Measurements from ENCODE around the gene GALNT17.

GALNT17 gene

DNA sequence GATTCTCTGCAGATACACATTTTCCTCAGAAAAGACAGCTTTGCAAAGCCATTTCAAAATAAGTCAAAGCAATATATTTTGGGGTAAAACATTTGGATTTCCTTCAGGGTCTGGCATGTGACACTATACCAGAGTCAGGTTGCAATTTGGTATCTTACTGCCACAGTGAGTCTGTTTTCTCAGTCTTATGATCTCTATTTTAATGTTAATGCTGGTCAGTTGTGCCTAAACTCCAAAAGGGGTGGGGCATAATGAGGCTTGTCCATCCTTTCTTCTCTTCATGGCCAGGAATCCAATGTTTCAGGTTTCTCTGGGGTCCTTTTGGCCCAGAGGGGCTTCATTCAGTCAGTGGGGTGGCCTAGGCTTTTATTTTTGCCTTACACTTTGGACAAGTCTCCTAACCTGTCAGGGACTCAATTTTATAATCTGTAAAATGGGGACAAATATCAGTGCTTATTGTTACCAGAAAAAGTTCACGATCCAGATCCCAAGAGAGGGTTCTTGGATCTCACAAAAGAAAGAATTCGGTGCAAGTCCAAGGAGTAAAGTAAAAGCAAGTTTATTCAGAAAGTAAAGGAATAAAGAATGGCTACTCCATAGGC is 341.5 kb downstream of the GALNT17 start:
- Histone ChIP-seq H3K36me3 (ENCODE audit: control insufficient read depth in 2 of 2, insufficient read depth in 2 of 2, low read length in 2 of 2) (no peaks in the 10 kb centered on the region), H3K4me1 (ENCODE audit: control insufficient read depth in 2 of 2, insufficient read depth in 2 of 2, low read length in 2 of 2) (no peaks in the 10 kb centered on the region), H3K27ac (ENCODE audit: low read depth in 2 of 2, low read length in 2 of 2) (no peak overlapping the region), H3K4me3 (ENCODE audit: low read length in 2 of 2) (no peak overlapping the region), H3K9me3 (ENCODE audit: control insufficient read depth in 2 of 2, low read length in 2 of 2) (no peaks in the 10 kb centered on the region), H3K9ac (ENCODE audit: low read depth in 1 of 2, low read length in 2 of 2) (no peak overlapping the region), H3K27me3 (ENCODE audit: control insufficient read depth in 2 of 2, insufficient read depth in 2 of 2, low read length in 2 of 2) (no peaks in the 10 kb centered on the region)

DNA sequence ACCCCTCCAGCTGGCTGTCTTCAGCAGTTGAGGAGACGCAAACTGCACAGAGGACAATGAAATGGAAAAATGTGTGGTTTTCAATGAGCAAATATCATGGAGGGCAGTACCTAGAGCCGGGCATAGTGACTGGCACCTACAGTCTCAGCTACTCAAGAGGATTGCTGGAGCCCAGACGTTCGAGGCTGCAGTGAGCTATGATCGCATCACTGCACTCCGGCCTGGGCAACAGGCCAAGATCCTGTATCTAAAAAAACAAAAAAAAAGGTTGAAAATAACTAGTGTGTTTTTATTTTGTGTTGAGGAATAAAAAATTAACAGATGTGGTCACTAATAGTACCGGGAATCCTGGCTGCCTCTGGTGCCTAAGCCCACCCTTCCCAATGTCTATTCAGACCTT is 345.5 kb downstream of the GALNT17 start:
- Histone ChIP-seq H3K9ac (ENCODE audit: low read depth in 1 of 2, low read length in 2 of 2) (no peak overlapping the region), H3K4me1 (ENCODE audit: control insufficient read depth in 2 of 2, insufficient read depth in 2 of 2, low read length in 2 of 2) (no peaks in the 10 kb centered on the region), H3K27ac (ENCODE audit: low read depth in 2 of 2, low read length in 2 of 2) (no peak overlapping the region), H3K9me3 (ENCODE audit: control insufficient read depth in 2 of 2, low read length in 2 of 2) (peaks cover 0 to 2% of the 10 kb centered on the region in 2 donors), H3K27me3 (ENCODE audit: control insufficient read depth in 2 of 2, insufficient read depth in 2 of 2, low read length in 2 of 2) (no peaks in the 10 kb centered on the region), H3K4me3 (ENCODE audit: low read length in 2 of 2) (no peak overlapping the region), H3K36me3 (ENCODE audit: control insufficient read depth in 2 of 2, insufficient read depth in 2 of 2, low read length in 2 of 2) (no peaks in the 10 kb centered on the region)

DNA sequence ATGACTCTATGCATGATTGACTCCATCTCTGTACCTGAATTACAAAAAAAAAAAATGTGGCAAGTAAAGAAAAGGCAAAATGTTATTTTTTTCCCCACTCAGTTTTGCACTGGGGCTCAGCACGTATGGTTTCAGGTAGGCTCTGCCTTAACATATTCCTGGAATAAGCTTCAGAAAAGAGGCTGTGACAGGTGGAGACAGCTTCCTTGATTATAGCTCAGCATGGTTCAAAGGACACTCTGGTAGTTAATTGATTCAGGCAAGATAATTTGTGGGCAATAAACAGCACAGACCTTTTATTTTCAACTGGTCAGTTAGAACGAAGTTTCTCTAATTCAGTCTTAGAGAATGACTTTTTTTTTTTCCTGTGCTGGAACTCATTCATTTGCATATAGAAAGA is 347.3 kb downstream of the GALNT17 start:
- peaks cover 0 to 2% of the 10 kb centered on the region in 2 donors for H3K9me3 ChIP-seq (ENCODE audit: control insufficient read depth in 2 of 2, low read length in 2 of 2)
- H3K9ac ChIP-seq (ENCODE audit: low read depth in 1 of 2, low read length in 2 of 2): no peak overlapping the region
- H3K27me3 ChIP-seq (ENCODE audit: control insufficient read depth in 2 of 2, insufficient read depth in 2 of 2, low read length in 2 of 2): no peaks in the 10 kb centered on the region
- no peaks in the 10 kb centered on the region for H3K36me3 ChIP-seq (ENCODE audit: control insufficient read depth in 2 of 2, insufficient read depth in 2 of 2, low read length in 2 of 2)
- H3K27ac ChIP-seq (ENCODE audit: low read depth in 2 of 2, low read length in 2 of 2): no peak overlapping the region
- H3K4me1 ChIP-seq (ENCODE audit: control insufficient read depth in 2 of 2, insufficient read depth in 2 of 2, low read length in 2 of 2): no peaks in the 10 kb centered on the region
- no peak overlapping the region for H3K4me3 ChIP-seq (ENCODE audit: low read length in 2 of 2)

DNA sequence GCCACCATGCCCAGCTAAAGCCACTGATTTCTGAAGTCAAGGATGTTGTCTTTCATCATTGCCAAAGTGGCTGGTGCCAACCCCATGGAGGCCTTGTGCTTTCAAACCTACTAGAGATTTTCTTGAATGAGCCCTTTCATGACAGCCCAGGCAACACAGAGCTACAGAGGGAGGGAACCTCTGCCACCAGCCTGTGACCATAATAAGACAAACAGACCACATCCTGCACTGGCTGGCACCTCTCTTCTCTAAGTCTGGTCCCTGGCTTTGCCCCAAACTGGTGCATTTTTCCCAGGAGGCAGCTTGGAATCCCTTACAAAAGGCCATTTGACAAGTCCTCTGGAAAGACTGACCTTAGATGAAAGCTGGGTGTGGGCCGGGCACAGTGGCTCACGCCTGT is 348.8 kb downstream of the GALNT17 start:
- no peaks in the 10 kb centered on the region for H3K4me1 ChIP-seq (ENCODE audit: control insufficient read depth in 2 of 2, insufficient read depth in 2 of 2, low read length in 2 of 2)
- H3K9me3 ChIP-seq (ENCODE audit: control insufficient read depth in 2 of 2, low read length in 2 of 2): peaks cover 0 to 2% of the 10 kb centered on the region in 2 donors
- H3K4me3 ChIP-seq (ENCODE audit: low read length in 2 of 2): no peak overlapping the region
- H3K36me3 ChIP-seq (ENCODE audit: control insufficient read depth in 2 of 2, insufficient read depth in 2 of 2, low read length in 2 of 2): no peaks in the 10 kb centered on the region
- no peaks in the 10 kb centered on the region for H3K27me3 ChIP-seq (ENCODE audit: control insufficient read depth in 2 of 2, insufficient read depth in 2 of 2, low read length in 2 of 2)
- H3K27ac ChIP-seq (ENCODE audit: low read depth in 2 of 2, low read length in 2 of 2): no peak overlapping the region
- H3K9ac ChIP-seq (ENCODE audit: low read depth in 1 of 2, low read length in 2 of 2): no peak overlapping the region

DNA sequence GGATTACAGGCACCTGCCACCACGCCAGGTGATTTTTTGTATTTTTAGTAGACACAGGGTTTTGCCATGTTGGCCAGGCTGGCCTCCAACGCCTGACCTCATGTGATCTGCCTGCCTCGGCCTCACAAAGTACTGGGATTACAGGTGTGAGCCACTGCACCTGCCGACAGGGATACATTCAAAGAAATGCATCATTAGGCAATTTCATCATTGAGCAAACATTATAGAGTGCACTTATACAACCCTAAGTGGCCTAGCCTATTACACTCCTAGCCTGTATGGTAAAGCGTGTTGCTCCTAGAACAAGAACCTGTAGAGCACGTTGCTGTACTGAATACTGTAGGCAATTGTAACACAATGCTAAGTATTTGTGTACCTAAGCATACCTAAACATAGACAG is 350.3 kb downstream of the GALNT17 start:
- Histone ChIP-seq H3K9me3 (ENCODE audit: control insufficient read depth in 2 of 2, low read length in 2 of 2) (peaks cover 0 to 2% of the 10 kb centered on the region in 2 donors), H3K27me3 (ENCODE audit: control insufficient read depth in 2 of 2, insufficient read depth in 2 of 2, low read length in 2 of 2) (no peaks in the 10 kb centered on the region), H3K36me3 (ENCODE audit: control insufficient read depth in 2 of 2, insufficient read depth in 2 of 2, low read length in 2 of 2) (no peaks in the 10 kb centered on the region), H3K27ac (ENCODE audit: low read depth in 2 of 2, low read length in 2 of 2) (no peak overlapping the region), H3K9ac (ENCODE audit: low read depth in 1 of 2, low read length in 2 of 2) (no peak overlapping the region), H3K4me3 (ENCODE audit: low read length in 2 of 2) (no peak overlapping the region), H3K4me1 (ENCODE audit: control insufficient read depth in 2 of 2, insufficient read depth in 2 of 2, low read length in 2 of 2) (no peaks in the 10 kb centered on the region)

DNA sequence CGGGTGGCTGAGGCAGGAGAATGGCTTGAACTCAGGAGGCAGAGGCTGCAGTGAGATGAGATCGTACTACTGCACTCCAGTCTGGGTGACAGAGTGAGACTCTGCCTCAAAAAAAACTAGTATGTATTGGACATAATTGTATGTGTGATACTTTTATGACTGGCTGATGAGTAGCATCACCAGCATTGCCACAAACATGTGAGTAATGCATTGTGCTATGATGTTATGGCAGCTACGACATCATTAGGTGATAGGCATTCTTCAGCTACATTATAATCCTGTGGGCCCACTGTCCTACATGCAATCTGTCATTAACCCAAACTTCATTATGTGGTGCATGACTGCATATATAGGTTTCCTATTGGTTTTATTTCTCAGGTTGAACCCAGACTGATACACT is 352.4 kb downstream of the GALNT17 start:
- H3K9me3 ChIP-seq (ENCODE audit: control insufficient read depth in 2 of 2, low read length in 2 of 2): peaks cover 0 to 2% of the 10 kb centered on the region in 2 donors
- no peak overlapping the region for H3K9ac ChIP-seq (ENCODE audit: low read depth in 1 of 2, low read length in 2 of 2)
- H3K27me3 ChIP-seq (ENCODE audit: control insufficient read depth in 2 of 2, insufficient read depth in 2 of 2, low read length in 2 of 2): no peaks in the 10 kb centered on the region
- no peak overlapping the region for H3K4me3 ChIP-seq (ENCODE audit: low read length in 2 of 2)
- no peaks in the 10 kb centered on the region for H3K36me3 ChIP-seq (ENCODE audit: control insufficient read depth in 2 of 2, insufficient read depth in 2 of 2, low read length in 2 of 2)
- no peak overlapping the region for H3K27ac ChIP-seq (ENCODE audit: low read depth in 2 of 2, low read length in 2 of 2)
- H3K4me1 ChIP-seq (ENCODE audit: control insufficient read depth in 2 of 2, insufficient read depth in 2 of 2, low read length in 2 of 2): no peaks in the 10 kb centered on the region

DNA sequence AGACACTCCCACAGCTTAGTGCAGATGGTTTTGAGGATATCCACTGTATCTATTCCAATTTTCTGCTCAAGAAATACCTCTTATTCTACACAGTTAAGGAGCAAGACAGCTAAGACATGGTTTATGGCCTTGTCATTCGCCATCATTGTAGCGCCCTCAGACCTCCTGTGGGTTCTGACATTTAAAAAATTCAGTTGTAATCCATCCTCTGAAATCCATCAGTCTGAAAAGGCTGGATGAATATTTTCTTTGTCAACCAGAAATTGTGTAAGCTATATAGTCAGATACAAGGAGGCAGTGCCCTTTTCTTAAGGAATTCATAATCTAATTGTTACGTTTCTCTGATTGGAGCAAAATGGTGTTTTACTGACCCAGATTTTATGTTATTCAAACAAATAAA is 353.6 kb downstream of the GALNT17 start:
- H3K9ac ChIP-seq (ENCODE audit: low read depth in 1 of 2, low read length in 2 of 2): no peak overlapping the region
- no peak overlapping the region for H3K4me3 ChIP-seq (ENCODE audit: low read length in 2 of 2)
- H3K36me3 ChIP-seq (ENCODE audit: control insufficient read depth in 2 of 2, insufficient read depth in 2 of 2, low read length in 2 of 2): no peaks in the 10 kb centered on the region
- H3K27ac ChIP-seq (ENCODE audit: low read depth in 2 of 2, low read length in 2 of 2): no peak overlapping the region
- no peaks in the 10 kb centered on the region for H3K9me3 ChIP-seq (ENCODE audit: control insufficient read depth in 2 of 2, low read length in 2 of 2)
- H3K27me3 ChIP-seq (ENCODE audit: control insufficient read depth in 2 of 2, insufficient read depth in 2 of 2, low read length in 2 of 2): no peaks in the 10 kb centered on the region
- no peaks in the 10 kb centered on the region for H3K4me1 ChIP-seq (ENCODE audit: control insufficient read depth in 2 of 2, insufficient read depth in 2 of 2, low read length in 2 of 2)

DNA sequence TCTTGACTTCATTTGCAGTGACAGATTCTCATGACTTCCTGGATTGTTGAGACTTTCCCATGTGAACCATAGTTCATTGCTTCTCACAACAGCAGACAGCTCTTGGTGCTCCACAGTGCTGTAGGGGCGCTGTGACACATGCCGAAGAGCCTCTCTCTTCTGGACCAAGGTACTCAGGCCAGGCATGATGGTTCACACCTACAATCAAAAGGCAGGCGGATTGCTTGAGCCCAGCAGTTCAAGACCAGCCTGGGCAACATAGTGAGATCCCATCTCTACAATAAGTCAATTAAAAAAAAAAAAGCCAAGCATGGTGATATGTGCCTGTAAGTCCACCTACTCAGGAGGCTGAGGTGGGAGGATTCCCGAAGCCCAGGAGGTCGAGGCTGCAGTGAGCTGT is 354.5 kb downstream of the GALNT17 start:
- no peaks in the 10 kb centered on the region for H3K36me3 ChIP-seq (ENCODE audit: control insufficient read depth in 2 of 2, insufficient read depth in 2 of 2, low read length in 2 of 2)
- H3K27me3 ChIP-seq (ENCODE audit: control insufficient read depth in 2 of 2, insufficient read depth in 2 of 2, low read length in 2 of 2): no peaks in the 10 kb centered on the region
- H3K27ac ChIP-seq (ENCODE audit: low read depth in 2 of 2, low read length in 2 of 2): no peak overlapping the region
- H3K4me1 ChIP-seq (ENCODE audit: control insufficient read depth in 2 of 2, insufficient read depth in 2 of 2, low read length in 2 of 2): no peaks in the 10 kb centered on the region
- no peak overlapping the region for H3K4me3 ChIP-seq (ENCODE audit: low read length in 2 of 2)
- no peaks in the 10 kb centered on the region for H3K9me3 ChIP-seq (ENCODE audit: control insufficient read depth in 2 of 2, low read length in 2 of 2)
- no peak overlapping the region for H3K9ac ChIP-seq (ENCODE audit: low read depth in 1 of 2, low read length in 2 of 2)

DNA sequence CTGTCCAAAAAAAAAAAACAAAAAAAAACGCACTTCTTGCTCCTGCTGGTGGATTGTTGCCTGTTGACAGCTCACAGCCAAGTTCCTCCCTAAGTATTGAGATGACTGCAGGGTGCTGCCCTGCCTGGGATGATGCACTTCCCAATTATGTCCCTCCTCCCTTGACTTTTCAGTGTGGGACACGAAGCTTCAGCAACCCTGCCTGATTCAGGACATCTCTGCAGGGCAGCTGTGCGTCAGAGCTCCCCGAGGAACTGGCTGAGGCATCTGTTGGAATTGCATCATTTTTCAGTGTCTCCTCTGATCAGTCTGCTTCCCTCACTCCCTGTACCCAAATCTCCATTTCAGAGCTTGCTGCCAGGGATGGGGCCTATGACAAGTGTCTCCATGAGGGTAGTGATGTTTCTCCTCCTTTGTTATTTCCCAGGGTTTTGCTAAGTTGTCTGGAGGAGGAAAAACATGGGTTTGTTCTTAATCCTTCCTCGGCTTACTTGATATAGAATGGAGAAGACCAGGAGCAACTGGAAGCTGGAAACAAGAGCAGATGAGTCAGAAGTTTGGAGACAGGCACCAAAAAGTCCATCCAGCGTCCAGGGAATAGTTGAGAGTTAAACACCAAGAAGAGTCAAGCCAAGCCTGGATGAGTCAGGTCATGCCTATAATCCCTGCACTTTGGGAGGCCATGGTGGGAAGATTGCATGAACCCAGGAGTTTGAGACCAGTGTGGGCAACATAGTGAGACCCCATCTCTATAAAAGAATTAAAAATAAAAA is 355.1 kb downstream of the GALNT17 start:
- Histone ChIP-seq H3K9ac (ENCODE audit: low read depth in 1 of 2, low read length in 2 of 2) (no peak overlapping the region), H3K4me1 (ENCODE audit: control insufficient read depth in 2 of 2, insufficient read depth in 2 of 2, low read length in 2 of 2) (no peaks in the 10 kb centered on the region), H3K9me3 (ENCODE audit: control insufficient read depth in 2 of 2, low read length in 2 of 2) (no peaks in the 10 kb centered on the region), H3K27me3 (ENCODE audit: control insufficient read depth in 2 of 2, insufficient read depth in 2 of 2, low read length in 2 of 2) (no peaks in the 10 kb centered on the region), H3K36me3 (ENCODE audit: control insufficient read depth in 2 of 2, insufficient read depth in 2 of 2, low read length in 2 of 2) (no peaks in the 10 kb centered on the region), H3K4me3 (ENCODE audit: low read length in 2 of 2) (no peak overlapping the region), H3K27ac (ENCODE audit: low read depth in 2 of 2, low read length in 2 of 2) (peak overlapping the region in 1 of 2 donors; percentile 61)

DNA sequence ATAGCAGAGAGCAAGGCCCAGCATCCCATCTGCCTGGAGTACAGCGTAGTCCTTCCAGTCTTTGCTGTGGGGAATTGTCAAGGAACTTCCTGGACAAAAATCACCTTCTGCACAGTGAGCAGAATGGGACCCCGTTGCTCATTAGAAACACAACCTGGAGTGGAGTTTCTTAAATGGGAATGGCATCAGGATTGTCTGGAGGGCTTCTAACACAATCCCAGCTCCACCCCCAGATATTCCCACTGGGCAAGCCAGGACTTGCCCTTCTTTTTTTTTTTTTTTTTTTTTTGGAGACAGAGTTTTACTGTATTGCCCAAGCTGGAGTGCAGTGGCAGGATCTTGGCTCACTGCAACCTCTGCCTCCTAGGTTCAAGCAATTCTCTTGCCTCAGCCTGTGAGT is 356.4 kb downstream of the GALNT17 start:
- Histone ChIP-seq H3K9ac (ENCODE audit: low read depth in 1 of 2, low read length in 2 of 2) (no peak overlapping the region), H3K4me3 (ENCODE audit: low read length in 2 of 2) (no peak overlapping the region), H3K27ac (ENCODE audit: low read depth in 2 of 2, low read length in 2 of 2) (no peak overlapping the region), H3K36me3 (ENCODE audit: control insufficient read depth in 2 of 2, insufficient read depth in 2 of 2, low read length in 2 of 2) (no peaks in the 10 kb centered on the region), H3K27me3 (ENCODE audit: control insufficient read depth in 2 of 2, insufficient read depth in 2 of 2, low read length in 2 of 2) (no peaks in the 10 kb centered on the region), H3K4me1 (ENCODE audit: control insufficient read depth in 2 of 2, insufficient read depth in 2 of 2, low read length in 2 of 2) (no peaks in the 10 kb centered on the region), H3K9me3 (ENCODE audit: control insufficient read depth in 2 of 2, low read length in 2 of 2) (no peaks in the 10 kb centered on the region)
